GM23338 (cell line): ENCODE results near the gene LDB3. TPM values are rescaled to one million over a fixed set of nuclear protein-coding genes. Genes with fewer than 3 reads are reported as not detected.

Experiments
- ATAC-seq: fragments of 200-7000 bp; cut with Tn5 transposase; 3 replicates; pipeline ENCODE4 v1.9.1; 2020
- DNase-seq: peaks from one replicate; pipeline ENCODE4 v3.0.0-alpha.2; 2015; ENCODE audit warnings: low spot score
- H2AFZ ChIP-seq: fragments of 200-600 bp; sonication (generic); 2 replicates; pipeline ENCODE4 v1.8.0; 2016; ENCODE audit warnings: antibody characterized with exemption, mild to moderate bottlenecking, moderate library complexity
- H3F3A ChIP-seq: fragments of 200-600 bp; sonication (generic); replicated peaks from 2 replicates; pipeline ENCODE4 v1.8.0; 2017; ENCODE audit warnings: antibody characterized with exemption, mixed run types, low read depth
- H3K27ac ChIP-seq: fragments of 200-600 bp; sonication (generic); 2 replicates; pipeline ENCODE4 v1.6.1; 2016; ENCODE audit warnings: low read depth
- H3K27me3 ChIP-seq: fragments of 200-600 bp; sonication (generic); 2 replicates; pipeline ENCODE4 v1.8.0; 2016; ENCODE audit warnings: mild to moderate bottlenecking, mixed run types, moderate library complexity; ENCODE audit not compliant: insufficient read depth
- H3K36me3 ChIP-seq: fragments of 200-600 bp; sonication (generic); 2 replicates; pipeline ENCODE4 v1.8.0; 2016; ENCODE audit warnings: mild to moderate bottlenecking; ENCODE audit not compliant: insufficient read depth
- H3K4me1 ChIP-seq: fragments of 200-600 bp; sonication (generic); 2 replicates; pipeline ENCODE4 v1.8.0; 2016; ENCODE audit warnings: mild to moderate bottlenecking, moderate library complexity; ENCODE audit not compliant: insufficient read depth
- H3K4me2 ChIP-seq: fragments of 200-600 bp; sonication (generic); 2 replicates; pipeline ENCODE4 v1.7.1; 2017; ENCODE audit warnings: mixed run types
- H3K4me3 ChIP-seq: fragments of 200-600 bp; sonication (generic); 2 replicates; pipeline ENCODE4 v1.6.1; 2016; ENCODE audit warnings: mixed run types
- H3K79me2 ChIP-seq: fragments of 200-600 bp; sonication (generic); replicated peaks from 2 replicates; pipeline ENCODE4 v1.8.0; 2017; ENCODE audit warnings: mild to moderate bottlenecking; ENCODE audit not compliant: insufficient read depth
- H3K9me2 ChIP-seq: fragments of 200-600 bp; sonication (generic); 2 replicates; pipeline ENCODE4 v1.8.0; 2017; ENCODE audit not compliant: insufficient read depth
- H4K20me1 ChIP-seq: fragments of 200-600 bp; sonication (generic); replicated peaks from 2 replicates; pipeline ENCODE4 v1.8.0; 2017; ENCODE audit warnings: mild to moderate bottlenecking; ENCODE audit not compliant: insufficient read depth
- H3K27ac Mint-ChIP-seq: 2 replicates; pipeline ENCODE4 v1.8.0; 2020; ENCODE audit warnings: inconsistent platforms, mild to moderate bottlenecking, moderate library complexity, mixed read lengths
- H3K27me3 Mint-ChIP-seq: 3 replicates; pipeline ENCODE4 v1.8.0; 2022; ENCODE audit warnings: low read depth, mild to moderate bottlenecking, moderate library complexity, mixed read lengths, inconsistent platforms; ENCODE audit not compliant: insufficient read depth, poor library complexity
- H3K36me3 Mint-ChIP-seq: 3 replicates; pipeline ENCODE4 v1.8.0; 2021; ENCODE audit warnings: low read depth, mild to moderate bottlenecking, inconsistent platforms, moderate library complexity, mixed read lengths
- H3K4me1 Mint-ChIP-seq: 3 replicates; pipeline ENCODE4 v1.8.0; 2020; ENCODE audit warnings: mild to moderate bottlenecking, inconsistent platforms, mixed read lengths
- H3K4me3 Mint-ChIP-seq: 3 replicates; pipeline ENCODE4 v1.8.0; 2021; ENCODE audit warnings: moderate library complexity, mild to moderate bottlenecking, inconsistent platforms, mixed read lengths
- H3K9me3 Mint-ChIP-seq: 3 replicates; pipeline ENCODE4 v1.8.0; 2020; ENCODE audit warnings: moderate library complexity, mild to moderate bottlenecking, inconsistent platforms, mixed read lengths
- CREB1 ChIP-seq: fragments of 250-450 bp; sonication (Bioruptor Pico); IDR thresholded peaks from 2 replicates; pipeline ENCODE4 v1.5.0; 2020; ENCODE audit warnings: low read depth, mild to moderate bottlenecking, moderate library complexity
- EZH2 ChIP-seq: fragments of 200-600 bp; sonication (generic); IDR thresholded peaks from one replicate; pipeline ENCODE4 v1.8.0; 2017; ENCODE audit warnings: antibody characterized with exemption, mild to moderate bottlenecking, low read depth; ENCODE audit not compliant: unreplicated experiment
- EZH2phosphoT487 ChIP-seq: fragments of 200-600 bp; sonication (generic); IDR thresholded peaks from one replicate; pipeline ENCODE4 v1.8.1; 2018; ENCODE audit warnings: antibody characterized with exemption; ENCODE audit not compliant: unreplicated experiment
- JUNB ChIP-seq: IDR thresholded peaks from one replicate; pipeline ENCODE4 v1.6.1; 2016; ENCODE audit warnings: antibody characterized with exemption; ENCODE audit not compliant: unreplicated experiment
- NANOG ChIP-seq: IDR thresholded peaks from 2 replicates; pipeline ENCODE4 v1.6.1; 2016; ENCODE audit warnings: antibody characterized with exemption, borderline replicate concordance
- POLR2AphosphoS5 ChIP-seq: IDR thresholded peaks from 2 replicates; pipeline ENCODE4 v1.6.1; 2016; ENCODE audit warnings: antibody characterized with exemption, low read depth
- STAT1 ChIP-seq: IDR thresholded peaks from one replicate; pipeline ENCODE4 v1.6.1; 2016; ENCODE audit warnings: antibody characterized with exemption; ENCODE audit not compliant: unreplicated experiment
- ZNF114 ChIP-seq: fragments of 250-450 bp; sonication (Bioruptor Pico); IDR thresholded peaks from 2 replicates; pipeline ENCODE4 v1.5.0; 2020; ENCODE audit warnings: mild to moderate bottlenecking, moderate library complexity
- polyA plus RNA-seq: library from polyadenylated mRNA; unstranded; fragments of >200 nt; fragmentation: Nextera tagmentation; extraction: Ambion mirVana; gene quantifications from 2 replicates; pipeline ENCODE4 v1.2.1, GENCODE V29; 2016
- total RNA-seq: library from RNA; depleted of rRNA; stranded (reverse); fragments of >200 nt; shearing (Covaris generic); gene quantifications from 2 replicates; pipeline ENCODE4 v1.2.3, GENCODE V29; 2014
- TF ChIP-seq, protein P1 (sequence below): IDR thresholded peaks from 2 replicates; pipeline ENCODE4 v1.6.1; 2016; ENCODE audit warnings: antibody characterized with exemption
- TF ChIP-seq, protein P2 (sequence below): IDR thresholded peaks from one replicate; pipeline ENCODE4 v1.6.1; 2018; ENCODE audit warnings: antibody characterized with exemption; ENCODE audit not compliant: unreplicated experiment

LDB3 gene
- total and polyA plus RNA-seq, 2 experiments from 2014 or later = 0.14 to 0.16 TPM

- Histone ChIP-seq H3F3A (no peaks in the 10 kb centered on the region), H3K9me2 (peaks cover 4% of the 10 kb centered on the region; the same call in 1 of the 2 replicates), H3K27ac (no peak overlapping the region), H3K4me3 (no peak overlapping the region), H3K4me2 (no peak overlapping the region), H4K20me1 (no peaks in the 10 kb centered on the region), H2AFZ (no peak overlapping the region), H3K79me2 (no peaks in the 10 kb centered on the region), H3K36me3 (no peaks in the 10 kb centered on the region), H3K27me3 (no peaks in the 10 kb centered on the region), H3K4me1 (no peaks in the 10 kb centered on the region; the same call in 1 of the 2 replicates)
- no peaks in the 10 kb centered on the region for H3K9me3 Mint-ChIP-seq
- no peak for DNase-seq
- TF ChIP-seq POLR2AphosphoS5 = no peak
- TF ChIP-seq JUNB = no peak
- TF ChIP-seq, protein P1, sequence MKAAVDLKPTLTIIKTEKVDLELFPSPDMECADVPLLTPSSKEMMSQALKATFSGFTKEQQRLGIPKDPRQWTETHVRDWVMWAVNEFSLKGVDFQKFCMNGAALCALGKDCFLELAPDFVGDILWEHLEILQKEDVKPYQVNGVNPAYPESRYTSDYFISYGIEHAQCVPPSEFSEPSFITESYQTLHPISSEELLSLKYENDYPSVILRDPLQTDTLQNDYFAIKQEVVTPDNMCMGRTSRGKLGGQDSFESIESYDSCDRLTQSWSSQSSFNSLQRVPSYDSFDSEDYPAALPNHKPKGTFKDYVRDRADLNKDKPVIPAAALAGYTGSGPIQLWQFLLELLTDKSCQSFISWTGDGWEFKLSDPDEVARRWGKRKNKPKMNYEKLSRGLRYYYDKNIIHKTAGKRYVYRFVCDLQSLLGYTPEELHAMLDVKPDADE = no peak
- TF ChIP-seq, protein P2, sequence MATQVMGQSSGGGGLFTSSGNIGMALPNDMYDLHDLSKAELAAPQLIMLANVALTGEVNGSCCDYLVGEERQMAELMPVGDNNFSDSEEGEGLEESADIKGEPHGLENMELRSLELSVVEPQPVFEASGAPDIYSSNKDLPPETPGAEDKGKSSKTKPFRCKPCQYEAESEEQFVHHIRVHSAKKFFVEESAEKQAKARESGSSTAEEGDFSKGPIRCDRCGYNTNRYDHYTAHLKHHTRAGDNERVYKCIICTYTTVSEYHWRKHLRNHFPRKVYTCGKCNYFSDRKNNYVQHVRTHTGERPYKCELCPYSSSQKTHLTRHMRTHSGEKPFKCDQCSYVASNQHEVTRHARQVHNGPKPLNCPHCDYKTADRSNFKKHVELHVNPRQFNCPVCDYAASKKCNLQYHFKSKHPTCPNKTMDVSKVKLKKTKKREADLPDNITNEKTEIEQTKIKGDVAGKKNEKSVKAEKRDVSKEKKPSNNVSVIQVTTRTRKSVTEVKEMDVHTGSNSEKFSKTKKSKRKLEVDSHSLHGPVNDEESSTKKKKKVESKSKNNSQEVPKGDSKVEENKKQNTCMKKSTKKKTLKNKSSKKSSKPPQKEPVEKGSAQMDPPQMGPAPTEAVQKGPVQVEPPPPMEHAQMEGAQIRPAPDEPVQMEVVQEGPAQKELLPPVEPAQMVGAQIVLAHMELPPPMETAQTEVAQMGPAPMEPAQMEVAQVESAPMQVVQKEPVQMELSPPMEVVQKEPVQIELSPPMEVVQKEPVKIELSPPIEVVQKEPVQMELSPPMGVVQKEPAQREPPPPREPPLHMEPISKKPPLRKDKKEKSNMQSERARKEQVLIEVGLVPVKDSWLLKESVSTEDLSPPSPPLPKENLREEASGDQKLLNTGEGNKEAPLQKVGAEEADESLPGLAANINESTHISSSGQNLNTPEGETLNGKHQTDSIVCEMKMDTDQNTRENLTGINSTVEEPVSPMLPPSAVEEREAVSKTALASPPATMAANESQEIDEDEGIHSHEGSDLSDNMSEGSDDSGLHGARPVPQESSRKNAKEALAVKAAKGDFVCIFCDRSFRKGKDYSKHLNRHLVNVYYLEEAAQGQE = no peak
- no peaks in the 10 kb centered on the region for H3K36me3 Mint-ChIP-seq
- ATAC-seq = no peak
- no peaks in the 10 kb centered on the region for H3K27me3 Mint-ChIP-seq
- H3K27ac Mint-ChIP-seq = no peak overlapping the region
- peaks cover 6% of the 10 kb centered on the region; the same call in 2 of the 3 replicates for H3K4me1 Mint-ChIP-seq
- H3K4me3 Mint-ChIP-seq = no peak overlapping the region
Measured at GRCh38 chr10:86724445-86724844, 56.1 kb downstream of the LDB3 start.

GRCh38 chr10:86725980-86726676 lies 57.8 kb downstream of the LDB3 start:
- Histone ChIP-seq H2AFZ (no peak overlapping the region), H3K79me2 (no peaks in the 10 kb centered on the region), H3K9me2 (peaks cover 4% of the 10 kb centered on the region; the same call in 1 of the 2 replicates), H3K27me3 (no peaks in the 10 kb centered on the region), H4K20me1 (no peaks in the 10 kb centered on the region), H3F3A (no peaks in the 10 kb centered on the region), H3K27ac (no peak overlapping the region), H3K4me1 (no peaks in the 10 kb centered on the region; the same call in 1 of the 2 replicates), H3K36me3 (no peaks in the 10 kb centered on the region), H3K4me3 (no peak overlapping the region), H3K4me2 (no peak overlapping the region)
- Mint-ChIP-seq H3K4me3 (no peak overlapping the region), H3K27ac (no peak overlapping the region), H3K27me3 (peaks cover 3% of the 10 kb centered on the region), H3K4me1 (peaks cover 6% of the 10 kb centered on the region; the same call in 2 of the 3 replicates), H3K9me3 (no peaks in the 10 kb centered on the region), H3K36me3 (no peaks in the 10 kb centered on the region)
- ATAC-seq = no peak
- no peak for DNase-seq
- TF ChIP-seq ZNF114 (no peak), EZH2 (no peak), JUNB (no peak), NANOG (no peak), CREB1 (CRISPR knock-in tag) (no peak), EZH2phosphoT487 (no peak), STAT1 (no peak), POLR2AphosphoS5 (no peak)
- TF ChIP-seq, protein P1 = no peak
- TF ChIP-seq, protein P2 = no peak
